ENCODE measurements around the gene COL7A1. TPM values are rescaled to one million over a fixed set of nuclear protein-coding genes. Genes with fewer than 3 reads are reported as not detected.

The COL7A1 gene
- total and polyA plus RNA-seq, 8 donors = 7.2 to 13.2 (median 9.4) TPM

- Histone ChIP-seq H3K4me1 (peaks cover 7 to 48% of the 10 kb centered on the region in 2 donors), H3K27ac (no peak overlapping the region), H3K27me3 (no peaks in the 10 kb centered on the region), H3K9me3 (no peaks in the 10 kb centered on the region), H3K36me3 (no peaks in the 10 kb centered on the region), H3K4me3 (no peak overlapping the region)
- ATAC-seq (no peak), DNase-seq (peak in 1 of 4 donors; percentile 71)
- TF ChIP-seq CTCF (IDR thresholded peaks at IDR 0.05) = no peak
- intact Hi-C loops (cut with DNase I) = no loop called here
Observed at GRCh38 chr3:48565186-48565585, 29.9 kb downstream of the COL7A1 start.

GRCh38 chr3:48564667-48565066 is 30.5 kb downstream of the COL7A1 start:
- DNase-seq (peak in 1 of 4 donors; percentile 68), ATAC-seq (no peak)
- no peaks in the 10 kb centered on the region for H3K27me3 ChIP-seq
- H3K27ac ChIP-seq = no peak overlapping the region
- no peak overlapping the region for H3K4me3 ChIP-seq
- no peaks in the 10 kb centered on the region for H3K36me3 ChIP-seq
- no peak for TF ChIP-seq CTCF (IDR thresholded peaks at IDR 0.05)
- no peaks in the 10 kb centered on the region for H3K9me3 ChIP-seq
- H3K4me1 ChIP-seq = peaks cover 10 to 52% of the 10 kb centered on the region in 2 donors
- intact Hi-C loops (cut with DNase I) = no loop called here

GRCh38 chr3:48564022-48564421 is 31.1 kb downstream of the COL7A1 start:
- no peaks in the 10 kb centered on the region for H3K9me3 ChIP-seq
- H3K27me3 ChIP-seq = no peaks in the 10 kb centered on the region
- peak; percentile 51 for ATAC-seq
- peaks cover 10 to 58% of the 10 kb centered on the region in 2 donors for H3K4me1 ChIP-seq
- H3K27ac ChIP-seq = no peak overlapping the region
- H3K36me3 ChIP-seq = no peaks in the 10 kb centered on the region
- no peak for TF ChIP-seq CTCF (IDR thresholded peaks at IDR 0.05)
- intact Hi-C loops (cut with DNase I) = no loop called here
- no peak overlapping the region for H3K4me3 ChIP-seq
- peak in 2 of 4 donors; percentile 84 to 88 for DNase-seq

DNA sequence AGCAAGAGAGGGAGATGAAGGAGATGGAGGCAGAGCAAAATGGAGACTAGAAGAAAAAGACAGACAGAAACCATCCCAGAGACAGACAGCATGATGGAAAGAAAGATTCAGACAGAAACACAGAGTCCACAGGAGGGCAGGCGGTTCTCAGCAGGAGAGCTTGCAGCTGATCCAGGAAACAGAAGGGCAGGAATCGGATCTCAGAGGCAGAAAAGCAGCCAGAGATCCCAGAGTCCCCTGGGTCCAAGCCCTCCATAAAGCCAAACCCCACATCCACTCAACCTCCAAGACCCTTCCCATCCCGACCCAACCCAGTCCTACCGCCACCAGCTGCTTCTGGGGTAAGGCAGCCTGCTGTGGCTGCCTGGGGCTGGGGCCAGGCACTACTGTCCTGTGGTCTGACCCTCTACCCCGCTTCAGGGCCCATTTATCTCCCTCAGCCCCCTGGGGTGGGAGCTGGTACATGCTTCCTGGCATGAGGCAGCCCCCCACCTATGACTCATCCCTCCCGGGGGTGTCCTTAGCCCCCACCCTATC is 31.7 kb downstream of the COL7A1 start, which contains the start of gene UCN2:
Gene UCN2, minus strand, starts transcription at position 400 of the 537 bp plus-strand sequence. CDS start 657 bp downstream, outside the sequence.
- Histone ChIP-seq H3K4me1 (peaks cover 10 to 64% of the 10 kb centered on the region in 2 donors), H3K36me3 (no peaks in the 10 kb centered on the region), H3K9me3 (no peaks in the 10 kb centered on the region), H3K27ac (no peak within 1 kb of the TSS), H3K4me3 (no peak within 1 kb of the TSS), H3K27me3 (no peaks in the 10 kb centered on the region)
- TF ChIP-seq CTCF (IDR thresholded peaks at IDR 0.05) = no peak
- no peak for DNase-seq
- intact Hi-C loops (cut with DNase I) = no loop called here
- ATAC-seq = no peak

DNA sequence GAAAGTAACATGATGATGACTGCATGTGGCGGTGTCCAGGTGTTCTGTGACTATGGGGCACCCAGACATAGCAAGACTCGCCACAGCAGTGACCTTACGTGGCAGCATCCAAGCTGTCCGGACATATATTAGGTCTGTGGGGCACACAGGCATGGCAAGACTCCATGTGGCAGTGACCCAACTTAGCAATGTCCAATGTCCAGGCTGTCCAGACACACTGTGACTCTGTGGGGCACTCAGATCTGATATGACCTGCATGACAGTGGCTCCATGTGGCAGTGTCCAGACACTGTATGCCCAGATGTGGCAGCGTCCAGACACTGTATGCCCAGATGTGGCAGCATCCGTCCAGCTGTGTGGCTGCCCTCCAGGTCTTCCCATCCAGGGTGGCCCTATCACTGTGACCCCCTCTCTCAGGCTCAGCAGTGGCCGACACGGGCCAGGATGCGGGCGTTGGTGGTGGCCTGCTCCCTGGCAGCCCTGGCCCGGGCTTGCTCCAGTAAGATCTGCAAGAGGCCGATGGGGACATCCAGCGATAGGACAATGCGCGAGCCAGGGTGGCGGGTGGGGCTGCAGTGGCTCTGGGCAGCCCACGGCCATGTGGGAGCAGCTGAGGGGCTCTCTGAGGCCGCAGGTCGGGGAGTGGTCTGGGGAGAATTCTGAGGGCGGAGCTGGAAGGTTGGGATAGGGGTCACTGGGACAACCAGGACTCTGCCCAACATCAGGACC is 32.6 kb downstream of the COL7A1 start:
- Histone ChIP-seq H3K9me3 (no peaks in the 10 kb centered on the region), H3K36me3 (no peaks in the 10 kb centered on the region), H3K27me3 (no peaks in the 10 kb centered on the region), H3K4me1 (peaks cover 10 to 73% of the 10 kb centered on the region in 2 donors), H3K4me3 (no peak overlapping the region), H3K27ac (no peak overlapping the region)
- DNase-seq = peak in 1 of 4 donors; percentile 70
- intact Hi-C loops (cut with DNase I) = no loop called here
- ATAC-seq = no peak
- TF ChIP-seq CTCF (IDR thresholded peaks at IDR 0.05) = no peak

Data from left lung (tissue), 10 donors.